KOPT-K1 (cell line): ENCODE measurements around the gene FOXL2NB.

ENCODE experiments used
- H3K27ac ChIP-seq: fragments of 200-600 bp; sonication (generic); 2 replicates; pipeline ENCODE4 v1.5.1; 2016; ENCODE audit warnings: antibody characterized with exemption, mild to moderate bottlenecking, low read depth, low read length; ENCODE audit not compliant: poor library complexity, severe bottlenecking
- H3K36me3 ChIP-seq: fragments of 200-600 bp; sonication (generic); 2 replicates; pipeline ENCODE4 v1.5.1; 2017; ENCODE audit warnings: antibody characterized with exemption, mild to moderate bottlenecking, low read length, moderate library complexity; ENCODE audit not compliant: insufficient read depth
- H3K9me3 ChIP-seq: fragments of 200-600 bp; sonication (generic); 2 replicates; pipeline ENCODE4 v1.5.1; 2017; ENCODE audit warnings: antibody characterized with exemption, low read length, mild to moderate bottlenecking; ENCODE audit not compliant: insufficient read depth, poor library complexity, severe bottlenecking

The FOXL2NB gene

GRCh38 chr3:138987181-138987580 is 40.2 kb downstream of the FOXL2NB start:
- no peak overlapping the region for H3K27ac ChIP-seq
- H3K9me3 ChIP-seq, result no peaks in the 10 kb centered on the region
- H3K36me3 ChIP-seq, result no peaks in the 10 kb centered on the region

- Histone ChIP-seq H3K36me3 (no peaks in the 10 kb centered on the region), H3K27ac (no peak overlapping the region), H3K9me3 (no peaks in the 10 kb centered on the region)
Observed at GRCh38 chr3:138995706-138996105, 48.7 kb downstream of the FOXL2NB start.
